ENCODE results near the gene CDH26.

CDH26 gene

GRCh38 chr20:59992526-59993084 is 34.4 kb downstream of the CDH26 start:
- peak; percentile 16 for DNase-seq (ENCODE audit: low read depth)
- TF ChIP-seq, protein P1, sequence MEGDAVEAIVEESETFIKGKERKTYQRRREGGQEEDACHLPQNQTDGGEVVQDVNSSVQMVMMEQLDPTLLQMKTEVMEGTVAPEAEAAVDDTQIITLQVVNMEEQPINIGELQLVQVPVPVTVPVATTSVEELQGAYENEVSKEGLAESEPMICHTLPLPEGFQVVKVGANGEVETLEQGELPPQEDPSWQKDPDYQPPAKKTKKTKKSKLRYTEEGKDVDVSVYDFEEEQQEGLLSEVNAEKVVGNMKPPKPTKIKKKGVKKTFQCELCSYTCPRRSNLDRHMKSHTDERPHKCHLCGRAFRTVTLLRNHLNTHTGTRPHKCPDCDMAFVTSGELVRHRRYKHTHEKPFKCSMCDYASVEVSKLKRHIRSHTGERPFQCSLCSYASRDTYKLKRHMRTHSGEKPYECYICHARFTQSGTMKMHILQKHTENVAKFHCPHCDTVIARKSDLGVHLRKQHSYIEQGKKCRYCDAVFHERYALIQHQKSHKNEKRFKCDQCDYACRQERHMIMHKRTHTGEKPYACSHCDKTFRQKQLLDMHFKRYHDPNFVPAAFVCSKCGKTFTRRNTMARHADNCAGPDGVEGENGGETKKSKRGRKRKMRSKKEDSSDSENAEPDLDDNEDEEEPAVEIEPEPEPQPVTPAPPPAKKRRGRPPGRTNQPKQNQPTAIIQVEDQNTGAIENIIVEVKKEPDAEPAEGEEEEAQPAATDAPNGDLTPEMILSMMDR (IDR thresholded peaks at IDR 0.05; ENCODE audit: insufficient read depth, low read depth, low read length, missing control alignments): no peak
- H3K4me3 ChIP-seq (ENCODE audit: low read length): no peak overlapping the region

DNA sequence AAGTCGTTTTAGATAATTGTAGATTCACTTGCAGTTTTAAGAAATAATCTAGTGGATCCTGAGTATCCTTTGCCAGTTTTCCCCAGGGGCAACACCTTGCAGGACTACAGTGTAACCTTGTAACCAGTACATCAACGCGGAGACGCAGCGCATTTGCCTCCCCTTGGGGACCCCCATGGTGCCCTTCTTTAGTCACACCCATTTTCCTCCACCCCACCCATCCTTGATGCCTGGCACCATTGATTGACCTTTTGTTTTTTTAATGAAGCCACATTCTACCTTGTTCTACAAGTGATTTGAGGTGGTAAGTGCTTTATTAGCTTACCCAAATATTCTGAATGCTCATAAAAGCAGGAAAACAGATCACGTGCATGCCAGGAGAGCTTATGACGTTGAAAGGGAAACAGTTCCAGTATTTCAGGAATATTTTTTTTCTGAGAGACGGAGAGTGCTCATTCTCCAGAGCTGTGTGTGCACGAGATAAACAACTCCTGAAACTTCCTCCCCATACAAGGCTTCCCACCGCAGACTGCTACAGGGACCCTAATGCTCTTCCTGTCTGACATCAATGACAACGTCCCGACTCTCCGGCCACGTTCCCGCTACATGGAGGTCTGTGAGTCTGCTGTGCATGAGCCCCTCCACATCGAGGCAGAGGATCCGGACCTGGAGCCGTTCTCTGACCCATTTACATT is 35.7 kb downstream of the CDH26 start:
- H3K4me3 ChIP-seq (ENCODE audit: low read length): no peak overlapping the region
- TF ChIP-seq, protein P1 (IDR thresholded peaks at IDR 0.05; ENCODE audit: insufficient read depth, low read depth, low read length, missing control alignments): no peak

GRCh38 chr20:59994697-59995122 is 36.5 kb downstream of the CDH26 start:
- DNase-seq (ENCODE audit: low read depth): peak; percentile 97
- TF ChIP-seq, protein P1 (IDR thresholded peaks at IDR 0.05; ENCODE audit: insufficient read depth, low read depth, low read length, missing control alignments): no peak
- no peak overlapping the region for H3K4me3 ChIP-seq (ENCODE audit: low read length)

More for the DNA sequence above, 35.7 kb downstream of the CDH26 start:
- no peak for DNase-seq (ENCODE audit: low read depth)

DNA sequence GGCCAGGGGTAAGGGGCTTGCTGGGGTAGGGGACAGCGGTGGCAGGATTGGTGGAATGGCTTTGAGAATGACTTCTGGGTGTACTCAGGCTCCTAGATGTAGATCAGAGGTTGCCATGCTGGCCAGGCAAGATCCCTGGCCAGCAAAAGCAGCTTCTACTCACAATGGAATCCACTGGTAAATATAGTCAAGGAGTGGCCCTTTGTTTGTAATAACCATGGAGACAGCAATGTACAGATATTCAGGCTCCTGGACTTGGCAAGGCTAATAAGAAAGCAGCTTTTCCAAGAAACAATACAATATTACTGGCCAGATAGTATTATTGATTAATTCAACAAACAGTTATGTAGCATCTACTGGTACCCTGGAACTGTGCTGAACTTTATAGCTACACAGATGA is 37.9 kb downstream of the CDH26 start:
- peak; percentile 35 for DNase-seq (ENCODE audit: low read depth)
- no peak overlapping the region for H3K4me3 ChIP-seq (ENCODE audit: low read length)
- TF ChIP-seq, protein P1 (IDR thresholded peaks at IDR 0.05; ENCODE audit: insufficient read depth, low read depth, low read length, missing control alignments): no peak

DNA sequence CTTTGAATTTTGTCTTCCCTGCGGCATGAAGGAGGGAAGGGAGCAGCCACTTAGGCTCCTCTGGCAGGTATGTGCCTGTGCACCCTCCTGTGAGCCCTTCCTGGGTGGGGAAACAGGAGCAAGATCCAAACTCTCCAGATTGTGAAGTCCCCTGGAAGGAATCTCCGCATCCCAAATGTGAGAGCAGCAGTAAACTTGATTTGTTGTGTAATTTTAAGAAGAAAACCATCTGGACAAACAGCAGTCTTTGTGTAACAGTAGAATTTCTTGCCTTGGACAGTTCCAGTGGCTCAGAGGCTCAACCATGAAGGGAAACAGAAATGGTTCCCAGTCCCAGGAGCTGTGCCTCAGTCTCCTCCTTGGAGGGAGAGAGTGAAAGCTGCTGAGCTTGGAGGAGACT is 39.7 kb downstream of the CDH26 start:
- DNase-seq (ENCODE audit: low read depth): no peak
- TF ChIP-seq, protein P1 (IDR thresholded peaks at IDR 0.05; ENCODE audit: insufficient read depth, low read depth, low read length, missing control alignments): no peak
- H3K4me3 ChIP-seq (ENCODE audit: low read length): no peak overlapping the region

GRCh38 chr20:59999502-59999901 is 41.3 kb downstream of the CDH26 start:
- DNase-seq (ENCODE audit: low read depth): no peak
- TF ChIP-seq, protein P1 (IDR thresholded peaks at IDR 0.05; ENCODE audit: insufficient read depth, low read depth, low read length, missing control alignments): no peak
- no peak overlapping the region for H3K4me3 ChIP-seq (ENCODE audit: low read length)

Data from epithelial cell of esophagus (primary cell).